Endometrial microvascular endothelial cells (primary cell): Measurements from ENCODE around the gene TBC1D22B. TPM values are rescaled to one million over a fixed set of nuclear protein-coding genes. Genes with fewer than 3 reads are reported as not detected.
"Not testable (repeated sequence)": the region's sequence is repeated elsewhere in the genome, so short reads cannot be mapped to it uniquely, and the experiment has no call there.

Source experiments
- in situ Hi-C: cut with HindIII; loops from 2 replicates; pipeline ENCODE4 v1.10.0; 2017; ENCODE audit warnings: low sequenced_read_pairs, low pct_unique_long_range_greater_than_20kb; ENCODE audit errors: inconsistent ontology term
- total RNA-seq: library from RNA; depleted of rRNA; stranded (reverse); fragments of >200 nt; gene quantifications from one replicate; pipeline ENCODE4 v1.2.3, GENCODE V29; 2015; ENCODE audit errors: inconsistent ontology term

TBC1D22B gene
- total RNA-seq, 1 donor from 2014 or later, result 15.4 TPM

- in situ Hi-C loops, result no loop called here
These were observed 30.7 kb downstream of the TBC1D22B start for GRCh38 chr6:37288247-37288646.

GRCh38 chr6:37289931-37290330 lies 32.4 kb downstream of the TBC1D22B start:
- in situ Hi-C loops, result no loop called here

- in situ Hi-C loops, result no loop called here
These were observed 35.9 kb downstream of the TBC1D22B start for GRCh38 chr6:37293426-37293825.

- in situ Hi-C loops, result not testable (repeated sequence)
These were observed 40.1 kb downstream of the TBC1D22B start for GRCh38 chr6:37297637-37298036.

- in situ Hi-C loops, result no loop called here
These were observed 41.4 kb downstream of the TBC1D22B start for GRCh38 chr6:37298958-37299357.

- in situ Hi-C loops, result no loop called here
These were observed 42.4 kb downstream of the TBC1D22B start for GRCh38 chr6:37299990-37300389.

- in situ Hi-C loops, result no loop called here
These were observed 44.6 kb downstream of the TBC1D22B start for GRCh38 chr6:37302086-37302686.

- in situ Hi-C loops, result no loop called here
These were observed 45.6 kb downstream of the TBC1D22B start for GRCh38 chr6:37303091-37303660.

GRCh38 chr6:37303891-37304503 lies 46.4 kb downstream of the TBC1D22B start:
- in situ Hi-C loops, result no loop called here

- in situ Hi-C loops, result no loop called here
These were observed 47.2 kb downstream of the TBC1D22B start for GRCh38 chr6:37304766-37305165.

- in situ Hi-C loops, result no loop called here
These were observed 48.4 kb downstream of the TBC1D22B start for GRCh38 chr6:37305841-37306425.

- in situ Hi-C loops, result no loop called here
These were observed 49.2 kb downstream of the TBC1D22B start for GRCh38 chr6:37306624-37307222.

GRCh38 chr6:37307484-37307883 lies 49.9 kb downstream of the TBC1D22B start:
- in situ Hi-C loops, result not testable (repeated sequence)

GRCh38 chr6:37308069-37308815 lies 50.7 kb downstream of the TBC1D22B start:
- in situ Hi-C loops, result no loop called here

- in situ Hi-C loops, result no loop called here
These were observed 51.5 kb downstream of the TBC1D22B start for GRCh38 chr6:37309046-37309445.

GRCh38 chr6:37309692-37310091 lies 52.1 kb downstream of the TBC1D22B start:
- in situ Hi-C loops, result no loop called here

- in situ Hi-C loops, result no loop called here
These were observed 53.4 kb downstream of the TBC1D22B start for GRCh38 chr6:37310966-37311365.

- in situ Hi-C loops, result no loop called here
These were observed 54.3 kb downstream of the TBC1D22B start for GRCh38 chr6:37311741-37312473.
